HepG2 (cell line): ENCODE measurements around the gene CBFA2T2. TPM values are rescaled to one million over a fixed set of nuclear protein-coding genes. Genes with fewer than 3 reads are reported as not detected.

ENCODE experiments used
- ESRRA ChIP-seq: sonication (generic); formaldehyde crosslinking; IDR thresholded peaks from 2 replicates; pipeline ENCODE4 v1.5.1; 2020; ENCODE audit warnings: mild to moderate bottlenecking, low read depth, missing genetic modification reagents
- FOXA1 ChIP-seq, 2 experiments: fragments of 450-650 bp in 1 of 2; sonication (generic) in 1 of 2; formaldehyde crosslinking in 1 of 2; IDR thresholded peaks; 2 replicates each; pipeline versions ENCODE4 v1.4.0 to v1.6.1; 2016 to 2020; ENCODE audit warnings: missing genetic modification reagents in 1 of 2
- HDAC2 ChIP-seq: sonication (generic); formaldehyde crosslinking; IDR thresholded peaks from 2 replicates; pipeline ENCODE4 v1.4.0; 2020; ENCODE audit warnings: missing genetic modification reagents
- PRDM10 ChIP-seq: sonication (generic); formaldehyde crosslinking; IDR thresholded peaks from 2 replicates; pipeline ENCODE4 v1.4.0; 2020; ENCODE audit warnings: low read depth, missing genetic modification reagents
- RAD21 ChIP-seq: fragments of 450-650 bp; formaldehyde crosslinking; IDR thresholded peaks from 2 replicates; pipeline ENCODE4 v1.5.0; 2020; ENCODE audit warnings: mild to moderate bottlenecking
- SIN3B ChIP-seq: fragments of 150-350 bp; IDR thresholded peaks from 2 replicates; pipeline ENCODE4 v1.6.1; 2014; ENCODE audit warnings: low read length
- SRY ChIP-seq: sonication (generic); formaldehyde crosslinking; IDR thresholded peaks from 2 replicates; pipeline ENCODE4 v1.8.0; 2022; ENCODE audit warnings: mild to moderate bottlenecking, missing genetic modification reagents
- ZNF275 ChIP-seq: sonication (generic); formaldehyde crosslinking; IDR thresholded peaks from 2 replicates; pipeline ENCODE4 v1.8.0; 2022; ENCODE audit warnings: missing genetic modification reagents, mild to moderate bottlenecking, inconsistent platforms, borderline replicate concordance
- ZNF367 ChIP-seq: sonication (generic); formaldehyde crosslinking; IDR thresholded peaks from 2 replicates; pipeline ENCODE4 v1.4.0; 2020; ENCODE audit warnings: missing genetic modification reagents, borderline replicate concordance
- ZNF512B ChIP-seq: sonication (generic); formaldehyde crosslinking; IDR thresholded peaks from 2 replicates; pipeline ENCODE4 v1.5.1; 2020; ENCODE audit warnings: missing genetic modification reagents, mild to moderate bottlenecking, borderline replicate concordance
- polyA plus RNA-seq, 8 experiments: library from polyadenylated mRNA; depleted of rRNA in 3 of 8; stranded (reverse) in 7 of 8; unstranded in 1 of 8; fragments of >200 nt; fragmentation: Illumina TruSeq in 4 of 8; extraction: Trizol in 4 of 8; gene quantifications; 2 replicates each; pipeline versions ENCODE4 v1.2.1 to v1.2.3, GENCODE V29; 2011 to 2016; ENCODE audit warnings: low read depth in 4 of 8, missing spikeins in 1 of 8, mixed read lengths in 1 of 8; ENCODE audit not compliant: insufficient read depth in 1 of 8
- total RNA-seq, 5 experiments: library from RNA; depleted of rRNA; stranded (reverse); fragments of >200 nt; fragmentation: Illumina TruSeq; extraction: Trizol; gene quantifications; 2 replicates each; pipeline ENCODE4 v1.2.3, GENCODE V29; 2016; ENCODE audit warnings: low read depth in 1 of 5
- TF ChIP-seq, protein P1 (sequence below): sonication (generic); formaldehyde crosslinking; IDR thresholded peaks from 2 replicates; pipeline ENCODE4 v1.4.0; 2020; ENCODE audit warnings: mild to moderate bottlenecking, missing genetic modification reagents

CBFA2T2 gene
- total and polyA plus RNA-seq, 2 of the 13 experiments (the other 11 are each of a cell fraction or from before 2014, with no cell fraction given), result 6.3 to 21.2 TPM

GRCh38 chr20:33443512-33444239 is 46.2 kb upstream of the CBFA2T2 start, which contains the start of gene SNTA1 (continued):
- TF ChIP-seq, protein P1, sequence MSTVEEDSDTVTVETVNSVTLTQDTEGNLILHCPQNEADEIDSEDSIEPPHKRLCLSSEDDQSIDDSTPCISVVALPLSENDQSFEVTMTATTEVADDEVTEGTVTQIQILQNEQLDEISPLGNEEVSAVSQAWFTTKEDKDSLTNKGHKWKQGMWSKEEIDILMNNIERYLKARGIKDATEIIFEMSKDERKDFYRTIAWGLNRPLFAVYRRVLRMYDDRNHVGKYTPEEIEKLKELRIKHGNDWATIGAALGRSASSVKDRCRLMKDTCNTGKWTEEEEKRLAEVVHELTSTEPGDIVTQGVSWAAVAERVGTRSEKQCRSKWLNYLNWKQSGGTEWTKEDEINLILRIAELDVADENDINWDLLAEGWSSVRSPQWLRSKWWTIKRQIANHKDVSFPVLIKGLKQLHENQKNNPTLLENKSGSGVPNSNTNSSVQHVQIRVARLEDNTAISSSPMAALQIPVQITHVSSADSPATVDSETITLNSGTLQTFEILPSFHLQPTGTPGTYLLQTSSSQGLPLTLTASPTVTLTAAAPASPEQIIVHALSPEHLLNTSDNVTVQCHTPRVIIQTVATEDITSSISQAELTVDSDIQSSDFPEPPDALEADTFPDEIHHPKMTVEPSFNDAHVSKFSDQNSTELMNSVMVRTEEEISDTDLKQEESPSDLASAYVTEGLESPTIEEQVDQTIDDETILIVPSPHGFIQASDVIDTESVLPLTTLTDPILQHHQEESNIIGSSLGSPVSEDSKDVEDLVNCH (CRISPR knock-in tag), result no peak
- no peak for TF ChIP-seq SIN3B
- TF ChIP-seq ZNF275 (CRISPR knock-in tag), result no peak
- peak; percentile 84 for TF ChIP-seq RAD21 (CRISPR knock-in tag)
- TF ChIP-seq HDAC2 (CRISPR knock-in tag), result peak; percentile 58
- no peak; the same call in none of the 2 replicates for TF ChIP-seq SRY (CRISPR knock-in tag)
- TF ChIP-seq ZNF512B (CRISPR knock-in tag), result no peak
- TF ChIP-seq ZNF367, result no peak
- no peak for TF ChIP-seq PRDM10
- TF ChIP-seq FOXA1 (IDR thresholded peaks at IDR 0.05), result no peak
- peak; percentile 23; the same call in 1 of the 2 replicates for TF ChIP-seq FOXA1 (CRISPR knock-in tag; IDR thresholded peaks at IDR 0.05)
- TF ChIP-seq ESRRA (CRISPR knock-in tag), result no peak; the same call in 1 of the 2 replicates
